Esophagus (tissue), 2 donors: ENCODE data around the gene SPHK1. TPM values are rescaled to one million over a fixed set of nuclear protein-coding genes. Genes with fewer than 3 reads are reported as not detected.

ENCODE experiments used
- H3K27ac ChIP-seq, 2 donors: one replicate each; pipeline ENCODE4 v1.5.1; 2013; ENCODE audit warnings: low read depth in 2 of 2, mild to moderate bottlenecking in 2 of 2, inconsistent platforms in 1 of 2, low read length in 1 of 2, moderate library complexity in 1 of 2
- H3K27me3 ChIP-seq, 2 donors: one replicate each; pipeline ENCODE4 v1.6.1; 2013; ENCODE audit warnings: low read length in 2 of 2, control low read depth in 1 of 2, mild to moderate bottlenecking in 1 of 2; ENCODE audit not compliant: insufficient read depth in 2 of 2, control insufficient read depth in 1 of 2
- H3K36me3 ChIP-seq, 2 donors: one replicate each; pipeline ENCODE4 v1.6.1; 2013; ENCODE audit warnings: low read length in 1 of 2; ENCODE audit not compliant: control insufficient read depth in 2 of 2, insufficient read depth in 2 of 2
- H3K4me1 ChIP-seq, 2 donors: one replicate each; pipeline ENCODE4 v1.6.1; 2013; ENCODE audit warnings: low read length in 1 of 2; ENCODE audit not compliant: control insufficient read depth in 2 of 2, insufficient read depth in 2 of 2
- H3K4me3 ChIP-seq, 2 donors: one replicate each; pipeline ENCODE4 v1.5.1; 2013; ENCODE audit warnings: low read length in 2 of 2, mild to moderate bottlenecking in 2 of 2, low read depth in 1 of 2, moderate library complexity in 1 of 2
- H3K9me3 ChIP-seq, 2 donors: one replicate each; pipeline ENCODE4 v1.6.1; 2013; ENCODE audit warnings: mild to moderate bottlenecking in 2 of 2, low read depth in 1 of 2, low read length in 1 of 2, moderate library complexity in 1 of 2; ENCODE audit not compliant: control insufficient read depth in 2 of 2, insufficient read depth in 1 of 2
- WGBS, 2 donors: extraction: QIAGEN DNeasy Blood & Tissue Kit; methylation state at CpG; one replicate each; pipeline ENCODE4 v1.1.7; 2013; 5-methylcytosine and 5-hydroxymethylcytosine counted together
- polyA plus RNA-seq, 2 donors: library from polyadenylated mRNA; stranded (reverse); fragments of 200-250 nt; gene quantifications; one replicate each; pipeline ENCODE4 v1.2.3, GENCODE V29; 2013
- donor health status: healthy with polysubstance abuse.
- donor health status: Bipolar disorder and iron deficiency.

The SPHK1 gene
- polyA plus RNA-seq, 2 donors, result 20.5 to 23.0 TPM

DNA sequence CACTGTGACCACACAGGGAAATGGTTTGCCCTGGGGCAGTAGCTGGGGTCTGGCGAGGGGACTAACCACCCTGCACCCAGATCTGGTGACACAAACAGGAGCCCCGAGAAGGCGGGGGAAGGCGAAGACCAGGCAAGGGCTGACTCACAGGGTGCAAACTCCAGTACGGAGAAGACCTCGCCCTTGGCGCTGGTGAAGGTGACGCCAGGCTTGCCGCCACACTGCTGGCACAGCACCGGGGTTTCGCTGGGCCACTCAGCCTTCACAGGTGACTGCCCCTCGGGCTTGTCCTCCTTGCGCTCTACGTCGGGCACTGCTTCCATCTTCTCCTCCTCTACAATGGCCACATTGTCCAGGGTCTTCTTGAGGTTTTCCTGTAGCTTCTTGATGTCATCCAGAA is 11.6 kb downstream of the SPHK1 start:
- peaks cover 24 to 50% of the 10 kb centered on the region in 2 donors for H3K36me3 ChIP-seq
- no peak overlapping the region for H3K4me3 ChIP-seq
- WGBS, 2 donors, result 87 to 89% methylated on average over 15 of the region's 15 CpGs
- no peaks in the 10 kb centered on the region for H3K9me3 ChIP-seq
- H3K27me3 ChIP-seq, result no peaks in the 10 kb centered on the region
- H3K4me1 ChIP-seq, result peaks cover 0 to 3% of the 10 kb centered on the region in 2 donors
- no peak overlapping the region for H3K27ac ChIP-seq

DNA sequence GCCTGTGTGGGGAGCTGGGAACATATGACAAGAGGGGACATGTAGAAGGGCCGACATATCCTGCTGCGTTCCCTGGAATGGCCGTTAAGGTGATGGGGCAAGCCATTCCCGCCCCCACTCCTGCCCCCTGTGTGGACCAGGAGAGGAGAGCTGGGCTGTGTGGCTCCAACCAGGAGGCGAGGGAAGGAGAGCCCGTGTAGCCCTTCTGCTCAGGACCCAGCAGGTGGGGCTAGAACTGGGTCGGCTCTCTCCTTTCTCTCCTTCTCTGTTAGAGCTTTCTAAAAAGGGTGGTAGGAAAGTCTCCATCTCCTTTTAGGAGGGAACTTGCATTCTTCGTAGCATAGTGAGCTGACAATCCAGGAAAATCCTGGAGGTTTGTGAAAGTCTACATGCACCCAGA is 12.8 kb downstream of the SPHK1 start:
- peaks cover 0 to 3% of the 10 kb centered on the region in 2 donors for H3K4me1 ChIP-seq
- no peak overlapping the region for H3K27ac ChIP-seq
- no peak overlapping the region for H3K4me3 ChIP-seq
- peaks cover 24 to 52% of the 10 kb centered on the region in 2 donors for H3K36me3 ChIP-seq
- WGBS, 2 donors, result 87 to 91% methylated on average over 8 of the region's 8 CpGs
- H3K27me3 ChIP-seq, result no peaks in the 10 kb centered on the region
- H3K9me3 ChIP-seq, result no peaks in the 10 kb centered on the region

DNA sequence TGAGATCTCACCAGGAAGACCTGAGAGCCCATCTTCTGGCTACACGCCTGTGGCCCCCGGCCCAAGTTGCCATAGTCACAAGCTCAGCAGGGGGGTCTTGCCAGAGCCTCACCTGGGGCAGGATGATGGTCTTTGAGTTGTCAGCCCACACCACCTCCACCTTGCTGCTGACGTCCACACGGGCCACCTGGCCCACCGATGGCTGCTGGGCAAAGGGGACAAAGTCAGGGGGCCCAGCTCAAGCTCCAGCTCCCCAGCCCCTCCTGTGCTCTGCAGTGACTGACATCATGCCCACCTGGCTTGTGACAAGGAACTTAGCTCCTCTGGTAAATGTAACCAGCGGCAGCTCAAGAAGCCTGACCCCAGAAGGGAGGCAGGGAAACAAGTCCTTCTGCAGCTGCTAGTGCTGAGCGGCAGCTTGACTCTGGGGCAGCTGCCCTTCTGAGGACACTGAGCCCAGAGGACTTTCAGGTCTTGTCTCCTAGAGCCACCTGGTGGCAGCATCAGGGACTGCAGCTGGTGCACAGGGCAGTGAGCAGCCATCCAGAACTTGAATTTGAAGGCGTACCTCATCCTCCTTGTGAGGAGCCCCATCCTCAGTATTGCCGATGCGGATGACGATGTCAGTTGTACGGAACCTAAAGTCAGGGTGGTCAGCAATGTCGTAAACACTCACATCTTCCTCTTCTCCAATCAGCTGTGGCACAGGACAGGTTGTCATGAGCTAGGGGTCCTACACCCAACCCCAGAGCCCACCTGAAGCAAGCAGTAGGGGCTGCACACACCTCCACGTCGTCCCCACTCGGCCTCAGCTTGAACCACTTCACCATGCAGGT is 13.5 kb downstream of the SPHK1 start:
- Histone ChIP-seq H3K27ac (no peak overlapping the region), H3K27me3 (no peaks in the 10 kb centered on the region), H3K36me3 (peaks cover 24 to 59% of the 10 kb centered on the region in 2 donors), H3K9me3 (no peaks in the 10 kb centered on the region), H3K4me3 (no peak overlapping the region), H3K4me1 (peaks cover 0 to 3% of the 10 kb centered on the region in 2 donors)
- WGBS, 2 donors, result 50 to 54% methylated on average over 16 of the region's 16 CpGs

- Histone ChIP-seq H3K4me3 (no peak overlapping the region), H3K9me3 (no peaks in the 10 kb centered on the region), H3K4me1 (peaks cover 0 to 3% of the 10 kb centered on the region in 2 donors), H3K27me3 (no peaks in the 10 kb centered on the region), H3K27ac (no peak overlapping the region), H3K36me3 (peaks cover 19 to 57% of the 10 kb centered on the region in 2 donors)
- whole genome bisulfite sequencing, 2 donors, result 81% methylated on average over 20 of the region's 20 CpGs
These were observed 14.2 kb downstream of the SPHK1 start for GRCh38 chr17:76398523-76399174.

DNA sequence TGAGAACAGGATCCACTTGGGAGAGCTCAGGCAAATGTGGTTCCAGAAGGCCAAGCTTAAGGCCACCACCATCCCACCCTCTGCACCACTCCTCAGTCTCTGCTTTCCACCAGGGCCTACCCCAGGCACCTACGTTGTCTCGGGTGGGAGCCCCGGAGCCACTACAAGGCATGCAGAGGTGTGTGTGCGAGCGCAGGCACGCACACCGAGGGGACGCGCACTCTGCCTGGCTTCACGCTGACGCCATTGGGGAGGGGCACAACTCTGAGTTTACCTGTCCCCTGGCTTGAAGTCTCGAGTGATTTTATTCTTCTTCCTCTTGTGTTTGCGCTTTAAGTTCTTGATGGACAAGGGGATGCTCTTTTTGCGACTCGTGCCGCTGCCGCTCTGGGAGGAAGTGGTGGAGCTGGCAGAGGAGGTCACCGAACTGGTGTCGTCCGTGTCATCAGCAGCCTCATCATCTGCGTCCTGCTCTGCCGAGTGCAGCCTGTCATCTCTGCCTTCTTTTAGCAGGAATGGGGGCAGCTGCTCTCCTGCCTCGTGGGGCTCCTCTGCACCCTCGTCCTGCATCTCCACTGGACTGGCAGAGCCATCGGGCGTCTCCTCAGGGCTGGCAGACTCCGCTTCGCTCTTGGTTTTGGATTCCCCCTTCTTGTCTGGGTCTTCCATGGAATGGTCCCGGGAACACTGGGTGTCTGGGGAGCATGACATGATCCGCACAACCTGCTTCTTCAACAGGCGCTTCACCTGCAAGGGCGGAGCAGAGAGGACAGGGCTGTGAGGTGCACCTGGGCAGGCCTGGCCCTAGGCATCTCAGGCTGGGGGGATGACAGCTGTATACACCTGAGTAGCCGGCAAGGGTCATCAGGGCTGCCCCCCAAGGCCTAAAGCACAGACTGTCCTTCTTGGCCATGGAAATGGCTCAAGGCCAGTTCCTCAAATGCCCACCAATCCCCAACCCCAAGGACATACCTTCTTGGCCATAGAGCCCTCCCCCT is 15.1 kb downstream of the SPHK1 start:
- Histone ChIP-seq H3K9me3 (no peaks in the 10 kb centered on the region), H3K27ac (no peak overlapping the region), H3K4me1 (peaks cover 0 to 3% of the 10 kb centered on the region in 2 donors), H3K27me3 (no peaks in the 10 kb centered on the region), H3K4me3 (no peak overlapping the region), H3K36me3 (peaks cover 18 to 63% of the 10 kb centered on the region in 2 donors)
- 86 to 90% methylated on average over 33 of the region's 33 CpGs for WGBS, 2 donors

DNA sequence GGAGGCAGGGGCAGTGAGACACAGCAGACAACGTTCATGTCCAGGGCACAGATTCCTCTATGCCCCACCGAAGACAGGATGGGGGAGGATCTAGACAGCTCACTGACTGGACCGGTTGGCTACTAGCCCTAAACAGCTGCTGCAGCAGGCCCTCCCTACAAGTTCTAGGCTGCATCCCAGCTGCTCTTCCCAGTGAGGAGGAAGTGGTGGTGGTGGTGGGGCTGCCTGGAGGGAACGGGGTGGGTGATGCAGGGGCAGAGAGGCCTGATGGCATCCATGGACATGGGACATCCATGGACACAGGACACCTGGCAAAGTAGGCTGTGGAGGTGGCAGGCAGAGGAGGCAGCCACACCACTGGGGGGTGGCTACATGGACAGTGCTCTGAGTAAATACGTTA is 18.3 kb downstream of the SPHK1 start:
- H3K27me3 ChIP-seq, result no peaks in the 10 kb centered on the region
- H3K36me3 ChIP-seq, result peaks cover 10 to 51% of the 10 kb centered on the region in 2 donors
- WGBS, 2 donors, result 81 to 84% methylated on average over 5 of the region's 5 CpGs
- H3K4me1 ChIP-seq, result peaks cover 0 to 2% of the 10 kb centered on the region in 2 donors
- H3K27ac ChIP-seq, result no peak overlapping the region
- no peaks in the 10 kb centered on the region for H3K9me3 ChIP-seq
- H3K4me3 ChIP-seq, result no peak overlapping the region

GRCh38 chr17:76404256-76404655 is 19.8 kb downstream of the SPHK1 start:
- H3K27ac ChIP-seq, result no peak overlapping the region
- no peaks in the 10 kb centered on the region for H3K9me3 ChIP-seq
- WGBS, 2 donors, result 87 to 88% methylated on average over 6 of the region's 6 CpGs
- peaks cover 5 to 39% of the 10 kb centered on the region in 2 donors for H3K36me3 ChIP-seq
- no peak overlapping the region for H3K4me3 ChIP-seq
- H3K4me1 ChIP-seq, result no peaks in the 10 kb centered on the region
- H3K27me3 ChIP-seq, result no peaks in the 10 kb centered on the region

GRCh38 chr17:76404976-76405563 is 20.7 kb downstream of the SPHK1 start:
- H3K9me3 ChIP-seq, result no peaks in the 10 kb centered on the region
- no peak overlapping the region for H3K4me3 ChIP-seq
- no peaks in the 10 kb centered on the region for H3K4me1 ChIP-seq
- H3K27ac ChIP-seq, result no peak overlapping the region
- 83 to 85% methylated on average over 25 of the region's 25 CpGs for WGBS, 2 donors
- peaks cover 2 to 32% of the 10 kb centered on the region in 2 donors for H3K36me3 ChIP-seq
- H3K27me3 ChIP-seq, result no peaks in the 10 kb centered on the region

GRCh38 chr17:76405607-76405966 is 21.2 kb downstream of the SPHK1 start:
- H3K4me1 ChIP-seq, result no peaks in the 10 kb centered on the region
- no peak overlapping the region for H3K27ac ChIP-seq
- no peaks in the 10 kb centered on the region for H3K27me3 ChIP-seq
- peaks cover 0 to 28% of the 10 kb centered on the region in 2 donors for H3K36me3 ChIP-seq
- H3K4me3 ChIP-seq, result no peak overlapping the region
- 89 to 97% methylated on average over 9 of the region's 9 CpGs for WGBS, 2 donors
- H3K9me3 ChIP-seq, result no peaks in the 10 kb centered on the region
